Suprapubic skin (tissue), 4 donors: ENCODE data around the gene ARTN. TPM values are rescaled to one million over a fixed set of nuclear protein-coding genes. Genes with fewer than 3 reads are reported as not detected.

ENCODE experiments used
- DNase-seq, 2 donors: peaks; one replicate each; pipeline ENCODE4 v3.0.0-alpha.2; 2019; ENCODE audit warnings: low spot score in 2 of 2
- H3K27ac ChIP-seq: fragments of 200-600 bp; sonication (generic); one replicate; pipeline ENCODE4 v1.5.1; 2019
- H3K27me3 ChIP-seq: fragments of 200-600 bp; sonication (generic); one replicate; pipeline ENCODE4 v1.5.1; 2019
- H3K36me3 ChIP-seq: fragments of 200-600 bp; sonication (generic); one replicate; pipeline ENCODE4 v1.5.1; 2019
- H3K4me1 ChIP-seq: fragments of 200-600 bp; sonication (generic); one replicate; pipeline ENCODE4 v1.5.1; 2019
- H3K4me3 ChIP-seq: fragments of 200-600 bp; sonication (generic); one replicate; pipeline ENCODE4 v1.5.1; 2019; ENCODE audit warnings: mild to moderate bottlenecking
- H3K9me3 ChIP-seq: fragments of 200-600 bp; sonication (generic); one replicate; pipeline ENCODE4 v1.5.1; 2019
- EP300 ChIP-seq: sonication (generic); formaldehyde crosslinking; IDR thresholded peaks from one replicate; pipeline ENCODE4 v1.6.1; 2017; ENCODE audit warnings: antibody characterized with exemption
- POLR2A ChIP-seq, 2 donors: fragments of 450-650 bp; IDR thresholded peaks; one replicate each; pipeline ENCODE4 v1.6.1; 2017; ENCODE audit warnings: antibody characterized with exemption in 2 of 2, mild to moderate bottlenecking in 2 of 2, moderate library complexity in 2 of 2
- POLR2AphosphoS5 ChIP-seq, 3 donors: sonication (generic); formaldehyde crosslinking; IDR thresholded peaks; one replicate each; pipeline ENCODE4 v1.6.1; 2017; ENCODE audit warnings: antibody characterized with exemption in 3 of 3
- WGBS: methylation state at CpG from one replicate; pipeline ENCODE4 v1.1.5; 2018; 5-methylcytosine and 5-hydroxymethylcytosine counted together
- total RNA-seq, 4 donors: library from RNA; depleted of rRNA; stranded (reverse); fragments of >200 nt; gene quantifications; one replicate each; pipeline ENCODE4 v1.1.0, GENCODE V29; 2016
- TF ChIP-seq, protein P1 (sequence below), 2 donors: fragments of 200-600 bp in 1 of 2; fragments of 450-650 bp in 1 of 2; sonication (generic) in 1 of 2; IDR thresholded peaks; one replicate each; pipeline ENCODE4 v1.5.1; 2016 to 2019; ENCODE audit warnings: antibody characterized with exemption in 2 of 2, mild to moderate bottlenecking in 1 of 2, moderate library complexity in 1 of 2

The ARTN gene
- total RNA-seq, 4 donors from 2014 or later, result 0.38 to 0.91 (median 0.72) TPM; not detected in 1

GRCh38 chr1:43954036-43954435, 20.4 kb downstream of the ARTN start:
- DNase-seq, result no peak
- WGBS, result 86% methylated on average over 5 of the region's 5 CpGs
- Histone ChIP-seq H3K9me3 (no peaks in the 10 kb centered on the region), H3K4me1 (peaks cover 2% of the 10 kb centered on the region), H3K4me3 (no peak overlapping the region), H3K27ac (no peak overlapping the region), H3K27me3 (no peaks in the 10 kb centered on the region), H3K36me3 (peaks cover 37% of the 10 kb centered on the region)
- TF ChIP-seq, protein P1, sequence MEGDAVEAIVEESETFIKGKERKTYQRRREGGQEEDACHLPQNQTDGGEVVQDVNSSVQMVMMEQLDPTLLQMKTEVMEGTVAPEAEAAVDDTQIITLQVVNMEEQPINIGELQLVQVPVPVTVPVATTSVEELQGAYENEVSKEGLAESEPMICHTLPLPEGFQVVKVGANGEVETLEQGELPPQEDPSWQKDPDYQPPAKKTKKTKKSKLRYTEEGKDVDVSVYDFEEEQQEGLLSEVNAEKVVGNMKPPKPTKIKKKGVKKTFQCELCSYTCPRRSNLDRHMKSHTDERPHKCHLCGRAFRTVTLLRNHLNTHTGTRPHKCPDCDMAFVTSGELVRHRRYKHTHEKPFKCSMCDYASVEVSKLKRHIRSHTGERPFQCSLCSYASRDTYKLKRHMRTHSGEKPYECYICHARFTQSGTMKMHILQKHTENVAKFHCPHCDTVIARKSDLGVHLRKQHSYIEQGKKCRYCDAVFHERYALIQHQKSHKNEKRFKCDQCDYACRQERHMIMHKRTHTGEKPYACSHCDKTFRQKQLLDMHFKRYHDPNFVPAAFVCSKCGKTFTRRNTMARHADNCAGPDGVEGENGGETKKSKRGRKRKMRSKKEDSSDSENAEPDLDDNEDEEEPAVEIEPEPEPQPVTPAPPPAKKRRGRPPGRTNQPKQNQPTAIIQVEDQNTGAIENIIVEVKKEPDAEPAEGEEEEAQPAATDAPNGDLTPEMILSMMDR (IDR thresholded peaks at IDR 0.05), result no peak
- TF ChIP-seq POLR2A (IDR thresholded peaks at IDR 0.05) (no peak), EP300 (no peak), POLR2AphosphoS5 (IDR thresholded peaks at IDR 0.05) (no peak)

DNA sequence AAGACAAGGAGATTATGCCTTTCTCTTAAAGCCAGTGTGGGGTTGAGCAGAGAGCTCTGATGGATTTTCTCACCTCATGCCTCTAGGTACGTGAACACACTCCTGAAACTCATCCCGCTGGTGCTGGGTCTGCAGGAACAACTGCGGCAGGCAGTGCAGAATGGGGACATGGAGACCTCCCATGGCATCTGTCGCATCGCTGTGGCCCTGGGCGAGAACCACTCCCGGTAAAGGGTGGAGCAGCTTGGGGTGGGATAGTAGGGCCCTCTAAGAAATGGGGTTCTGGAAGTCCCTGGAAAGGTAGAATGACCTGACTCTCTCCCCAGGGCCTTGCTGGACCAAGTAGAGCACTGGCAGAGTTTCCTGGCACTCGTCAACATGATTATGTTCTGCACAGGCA, 22.6 kb downstream of the ARTN start:
- DNase-seq, result no peak
- Histone ChIP-seq H3K27ac (no peak overlapping the region), H3K36me3 (peaks cover 51% of the 10 kb centered on the region), H3K4me3 (no peak overlapping the region), H3K4me1 (no peaks in the 10 kb centered on the region), H3K27me3 (no peaks in the 10 kb centered on the region), H3K9me3 (no peaks in the 10 kb centered on the region)
- 97% methylated on average over 8 of the region's 8 CpGs for WGBS
- TF ChIP-seq, protein P1 (IDR thresholded peaks at IDR 0.05), result no peak
- no peak for TF ChIP-seq EP300
- TF ChIP-seq POLR2AphosphoS5 (IDR thresholded peaks at IDR 0.05), result no peak
- TF ChIP-seq POLR2A (IDR thresholded peaks at IDR 0.05), result no peak

DNA sequence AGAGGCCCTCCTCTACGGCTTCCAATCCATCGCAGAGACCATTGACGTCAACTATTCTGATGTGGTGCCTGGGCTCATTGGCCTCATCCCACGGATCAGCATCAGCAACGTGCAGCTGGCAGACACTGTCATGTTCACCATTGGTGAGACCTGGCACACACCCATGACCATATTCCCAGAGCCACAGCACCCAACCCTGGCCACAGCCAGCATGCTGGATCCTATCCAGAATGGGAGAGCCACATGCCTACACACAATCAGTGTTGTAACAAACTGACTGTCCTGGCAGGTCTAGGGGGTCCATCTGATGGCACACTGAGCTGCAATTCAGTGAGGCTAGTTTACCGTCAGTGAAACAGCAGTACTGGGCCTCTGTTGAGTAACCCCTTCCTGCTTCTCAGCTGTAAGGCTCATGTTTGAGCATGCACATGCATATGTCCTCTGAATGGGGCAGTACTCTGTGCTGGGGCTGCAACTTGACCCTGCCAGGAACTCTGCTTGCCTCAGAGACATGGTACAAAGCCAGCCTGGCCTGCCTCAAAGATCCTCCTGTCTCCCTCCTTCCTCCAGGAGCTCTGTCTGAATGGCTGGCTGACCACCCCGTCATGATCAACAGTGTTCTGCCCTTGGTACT, 23.9 kb downstream of the ARTN start:
- DNase-seq, result no peak
- WGBS, result 87% methylated on average over 7 of the region's 7 CpGs
- H3K27me3 ChIP-seq, result no peaks in the 10 kb centered on the region
- TF ChIP-seq POLR2A (IDR thresholded peaks at IDR 0.05) (no peak), EP300 (no peak)
- peaks cover 62% of the 10 kb centered on the region for H3K36me3 ChIP-seq
- H3K9me3 ChIP-seq, result no peaks in the 10 kb centered on the region
- H3K4me3 ChIP-seq, result no peak overlapping the region
- no peaks in the 10 kb centered on the region for H3K4me1 ChIP-seq
- H3K27ac ChIP-seq, result no peak overlapping the region

DNA sequence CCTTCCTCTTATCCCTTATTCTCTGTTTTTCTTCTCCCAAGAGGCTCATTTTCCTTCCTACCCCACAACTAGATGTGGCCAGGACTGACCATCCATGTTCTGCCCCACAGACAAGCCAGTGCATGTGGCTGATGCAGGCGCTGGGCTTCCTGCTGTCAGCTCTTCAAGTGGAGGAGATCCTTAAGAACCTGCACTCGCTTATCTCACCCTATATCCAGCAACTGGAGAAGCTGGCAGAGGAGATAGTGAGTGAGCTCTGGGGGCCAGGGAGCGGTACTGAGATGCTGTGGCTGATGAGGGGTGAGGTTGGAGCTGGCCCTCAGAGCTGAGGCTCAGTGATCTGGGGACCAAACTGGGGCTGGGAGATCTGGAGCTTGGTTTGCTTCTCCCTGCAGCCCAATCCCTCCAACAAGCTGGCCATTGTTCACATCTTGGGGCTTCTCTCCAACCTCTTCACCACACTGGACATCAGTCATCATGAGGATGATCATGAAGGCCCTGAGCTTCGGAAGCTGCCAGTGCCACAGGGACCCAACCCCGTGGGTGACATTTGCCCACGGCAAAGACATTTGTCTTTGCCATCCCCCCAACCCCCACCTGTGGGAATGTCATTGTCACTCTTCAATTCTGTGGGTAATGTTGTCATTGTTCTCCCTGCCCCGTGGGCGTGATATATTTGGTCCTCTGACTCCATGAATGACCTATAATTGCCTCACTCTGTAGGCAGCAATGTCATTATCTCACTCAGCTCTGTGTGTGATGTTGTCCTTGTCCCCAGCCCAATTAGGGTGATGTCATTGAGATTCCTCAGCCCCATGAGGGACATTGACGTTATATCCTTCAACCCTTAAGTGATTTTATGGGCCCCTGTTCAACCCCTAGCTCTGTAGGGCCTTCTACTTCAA, 25.0 kb downstream of the ARTN start:
- no peak for TF ChIP-seq POLR2A (IDR thresholded peaks at IDR 0.05)
- TF ChIP-seq EP300, result no peak
- no peak for TF ChIP-seq POLR2AphosphoS5 (IDR thresholded peaks at IDR 0.05)
- TF ChIP-seq, protein P1 (IDR thresholded peaks at IDR 0.05), result no peak
- 88% methylated on average over 9 of the region's 9 CpGs for WGBS
- peaks cover 69% of the 10 kb centered on the region for H3K36me3 ChIP-seq

GRCh38 chr1:43960798-43961197, 27.2 kb downstream of the ARTN start:
- no peaks in the 10 kb centered on the region for H3K27me3 ChIP-seq
- H3K27ac ChIP-seq, result no peak overlapping the region
- no peak overlapping the region for H3K4me3 ChIP-seq
- no peaks in the 10 kb centered on the region for H3K4me1 ChIP-seq
- no peak for TF ChIP-seq POLR2AphosphoS5 (IDR thresholded peaks at IDR 0.05)
- no peak for TF ChIP-seq POLR2A (IDR thresholded peaks at IDR 0.05)
- TF ChIP-seq, protein P1 (IDR thresholded peaks at IDR 0.05), result no peak
- no peak for TF ChIP-seq EP300
- no peak for DNase-seq
- peaks cover 80% of the 10 kb centered on the region for H3K36me3 ChIP-seq
- no peaks in the 10 kb centered on the region for H3K9me3 ChIP-seq
- 92% methylated on average over 5 of the region's 8 CpGs for WGBS

More for the DNA sequence above, 25.0 kb downstream of the ARTN start:
- Histone ChIP-seq H3K4me1 (no peaks in the 10 kb centered on the region), H3K27me3 (no peaks in the 10 kb centered on the region), H3K4me3 (no peak overlapping the region), H3K9me3 (no peaks in the 10 kb centered on the region), H3K27ac (no peak overlapping the region)
- no peak for DNase-seq
